ENCODE results near the gene YBEY.

The YBEY gene

DNA sequence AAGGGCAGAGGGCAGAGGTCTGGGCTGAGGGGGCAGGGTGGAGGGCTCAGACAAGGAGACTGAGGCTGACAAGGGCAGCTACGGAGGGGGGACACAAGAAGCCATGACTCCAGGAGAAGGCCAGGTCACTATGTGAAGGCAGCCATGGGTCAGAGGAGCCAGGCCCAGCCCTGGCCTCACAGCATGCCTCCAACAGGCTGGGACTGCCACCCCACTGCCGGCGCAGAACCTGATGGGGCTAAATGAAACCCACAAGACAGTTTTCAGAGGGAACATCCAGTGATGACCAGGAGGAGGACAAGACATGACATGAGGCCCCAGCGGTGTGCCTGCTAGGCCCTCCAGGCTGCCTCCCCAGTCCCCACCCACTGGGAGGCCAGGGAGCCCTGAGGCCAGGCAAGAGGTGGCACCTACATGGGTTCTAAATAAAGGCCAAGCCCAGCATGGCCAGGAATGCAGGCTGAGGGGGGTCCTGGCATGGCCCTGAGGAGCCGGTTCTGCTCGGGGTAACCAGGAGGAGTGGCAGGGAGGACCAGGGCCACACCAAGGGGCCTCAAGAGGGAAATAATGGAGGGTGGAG is 30.3 kb upstream of the YBEY start:
- peaks cover 10% of the 10 kb centered on the region for H3F3A ChIP-seq (ENCODE audit: low read depth)
- peak overlapping the region; percentile 80 for H3K9ac ChIP-seq (ENCODE audit: low read depth, low read length, poor library complexity, severe bottlenecking)
- no peaks in the 10 kb centered on the region for H3K79me2 ChIP-seq (ENCODE audit: insufficient read depth, low read length)
- no peaks in the 10 kb centered on the region for H4K20me1 ChIP-seq (ENCODE audit: insufficient read depth, low read length, poor library complexity, severe bottlenecking)
- no peaks in the 10 kb centered on the region for H3K9me3 ChIP-seq (ENCODE audit: insufficient read depth, low read depth, low read length)
- no peaks in the 10 kb centered on the region for H3K27me3 ChIP-seq (ENCODE audit: insufficient read depth, low read length, poor library complexity, severe bottlenecking)
- H3K4me3 ChIP-seq (ENCODE audit: low read length, poor library complexity, severe bottlenecking): no peak overlapping the region
- no peak overlapping the region for H2AFZ ChIP-seq (ENCODE audit: low read length)
- TF ChIP-seq, protein P1, sequence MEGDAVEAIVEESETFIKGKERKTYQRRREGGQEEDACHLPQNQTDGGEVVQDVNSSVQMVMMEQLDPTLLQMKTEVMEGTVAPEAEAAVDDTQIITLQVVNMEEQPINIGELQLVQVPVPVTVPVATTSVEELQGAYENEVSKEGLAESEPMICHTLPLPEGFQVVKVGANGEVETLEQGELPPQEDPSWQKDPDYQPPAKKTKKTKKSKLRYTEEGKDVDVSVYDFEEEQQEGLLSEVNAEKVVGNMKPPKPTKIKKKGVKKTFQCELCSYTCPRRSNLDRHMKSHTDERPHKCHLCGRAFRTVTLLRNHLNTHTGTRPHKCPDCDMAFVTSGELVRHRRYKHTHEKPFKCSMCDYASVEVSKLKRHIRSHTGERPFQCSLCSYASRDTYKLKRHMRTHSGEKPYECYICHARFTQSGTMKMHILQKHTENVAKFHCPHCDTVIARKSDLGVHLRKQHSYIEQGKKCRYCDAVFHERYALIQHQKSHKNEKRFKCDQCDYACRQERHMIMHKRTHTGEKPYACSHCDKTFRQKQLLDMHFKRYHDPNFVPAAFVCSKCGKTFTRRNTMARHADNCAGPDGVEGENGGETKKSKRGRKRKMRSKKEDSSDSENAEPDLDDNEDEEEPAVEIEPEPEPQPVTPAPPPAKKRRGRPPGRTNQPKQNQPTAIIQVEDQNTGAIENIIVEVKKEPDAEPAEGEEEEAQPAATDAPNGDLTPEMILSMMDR (conservative IDR thresholded peaks at IDR 0.05; ENCODE audit: low read length): no peak
- TF ChIP-seq EZH2phosphoT487 (IDR thresholded peaks at IDR 0.05; ENCODE audit: borderline replicate concordance): no peak
- H3K36me3 ChIP-seq (ENCODE audit: insufficient read depth, low read length): peaks cover 67% of the 10 kb centered on the region; the same call in 1 of the 2 replicates
- no peaks in the 10 kb centered on the region for H3K9me2 ChIP-seq (replicated peaks; ENCODE audit: low read depth, low read length)
- peaks cover 40% of the 10 kb centered on the region for H3K4me1 ChIP-seq (ENCODE audit: insufficient read depth, low read length, poor library complexity, severe bottlenecking)
- no peak overlapping the region for H3K4me2 ChIP-seq (ENCODE audit: low read depth, low read length, poor library complexity, severe bottlenecking)

DNA sequence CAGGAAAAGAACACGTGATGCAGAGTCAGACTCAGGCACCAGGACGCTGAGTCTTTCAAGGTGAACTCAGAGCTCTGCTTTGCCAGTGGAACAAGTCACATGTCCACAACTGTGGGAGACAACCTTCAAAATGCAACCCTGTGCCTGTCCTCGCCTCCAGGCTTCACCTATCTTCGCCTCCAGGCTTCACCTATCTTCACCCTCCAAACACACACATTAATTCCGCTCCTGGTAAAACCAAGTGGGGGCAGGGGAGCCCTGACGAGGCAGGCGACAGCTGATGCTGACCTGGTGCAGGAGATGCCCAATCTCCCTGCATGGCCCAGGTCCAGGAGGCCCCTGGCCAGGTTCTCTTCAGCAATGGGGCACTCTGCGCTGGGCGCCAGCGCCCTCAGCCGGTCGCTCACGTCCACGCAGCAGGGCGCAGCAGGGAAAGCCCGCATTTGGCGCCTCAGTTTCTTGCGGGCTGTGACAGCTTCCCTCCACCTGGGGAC is 29.6 kb upstream of the YBEY start:
- Histone ChIP-seq H4K20me1 (ENCODE audit: insufficient read depth, low read length, poor library complexity, severe bottlenecking) (no peaks in the 10 kb centered on the region), H3K9me2 (replicated peaks; ENCODE audit: low read depth, low read length) (no peaks in the 10 kb centered on the region), H3K4me2 (ENCODE audit: low read depth, low read length, poor library complexity, severe bottlenecking) (no peak overlapping the region), H3K79me2 (ENCODE audit: insufficient read depth, low read length) (no peaks in the 10 kb centered on the region), H3K4me3 (ENCODE audit: low read length, poor library complexity, severe bottlenecking) (no peak overlapping the region), H3K4me1 (ENCODE audit: insufficient read depth, low read length, poor library complexity, severe bottlenecking) (peaks cover 40% of the 10 kb centered on the region), H3K27me3 (ENCODE audit: insufficient read depth, low read length, poor library complexity, severe bottlenecking) (no peaks in the 10 kb centered on the region), H3K9ac (ENCODE audit: low read depth, low read length, poor library complexity, severe bottlenecking) (peak overlapping the region; percentile 80), H2AFZ (ENCODE audit: low read length) (no peak overlapping the region), H3K9me3 (ENCODE audit: insufficient read depth, low read depth, low read length) (no peaks in the 10 kb centered on the region), H3K36me3 (ENCODE audit: insufficient read depth, low read length) (peaks cover 63% of the 10 kb centered on the region; the same call in 1 of the 2 replicates), H3F3A (ENCODE audit: low read depth) (peaks cover 10% of the 10 kb centered on the region)
- TF ChIP-seq, protein P1 (conservative IDR thresholded peaks at IDR 0.05; ENCODE audit: low read length): no peak
- TF ChIP-seq EZH2phosphoT487 (IDR thresholded peaks at IDR 0.05; ENCODE audit: borderline replicate concordance): no peak

DNA sequence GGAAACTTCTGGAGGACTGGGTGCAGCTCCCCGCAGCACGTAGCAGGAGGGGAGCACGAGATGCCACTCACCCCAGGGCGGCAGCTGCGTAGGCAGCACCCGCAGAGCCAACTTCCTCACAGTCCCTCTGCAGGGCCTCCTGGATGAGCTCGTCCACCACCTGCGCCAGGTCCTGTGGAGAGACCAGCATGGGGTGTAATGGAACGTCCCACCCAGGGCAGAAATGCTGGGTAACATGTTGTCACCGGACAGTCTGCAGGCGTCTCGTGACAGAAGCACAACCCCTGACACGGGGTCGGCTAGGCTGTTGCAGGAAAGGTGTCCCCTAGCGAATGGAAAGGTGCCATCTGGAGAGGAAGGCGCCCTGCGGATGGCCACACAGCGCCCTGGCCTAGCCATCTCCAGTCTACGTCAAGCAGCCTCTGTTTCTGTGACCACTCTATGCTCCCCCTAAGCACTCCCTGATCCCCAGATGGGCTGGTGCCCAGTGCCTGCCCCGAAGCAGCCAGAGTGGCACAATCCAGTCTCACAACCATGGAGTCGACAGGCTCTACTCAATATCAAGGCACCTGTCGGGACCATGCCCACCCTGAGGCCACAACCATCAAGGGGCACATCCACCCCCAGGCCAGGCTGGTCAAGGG is 22.0 kb upstream of the YBEY start:
- no peak overlapping the region for H3K4me3 ChIP-seq (ENCODE audit: low read length, poor library complexity, severe bottlenecking)
- H3K9ac ChIP-seq (ENCODE audit: low read depth, low read length, poor library complexity, severe bottlenecking): no peak overlapping the region
- H3K9me3 ChIP-seq (ENCODE audit: insufficient read depth, low read depth, low read length): no peaks in the 10 kb centered on the region
- no peak for TF ChIP-seq EZH2phosphoT487 (IDR thresholded peaks at IDR 0.05; ENCODE audit: borderline replicate concordance)
- TF ChIP-seq, protein P1 (conservative IDR thresholded peaks at IDR 0.05; ENCODE audit: low read length): no peak
- H3K27me3 ChIP-seq (ENCODE audit: insufficient read depth, low read length, poor library complexity, severe bottlenecking): no peaks in the 10 kb centered on the region
- H3K9me2 ChIP-seq (replicated peaks; ENCODE audit: low read depth, low read length): no peaks in the 10 kb centered on the region
- no peaks in the 10 kb centered on the region for H3K79me2 ChIP-seq (ENCODE audit: insufficient read depth, low read length)
- H3K36me3 ChIP-seq (ENCODE audit: insufficient read depth, low read length): peaks cover 34% of the 10 kb centered on the region; the same call in 1 of the 2 replicates
- no peak overlapping the region for H2AFZ ChIP-seq (ENCODE audit: low read length)
- no peaks in the 10 kb centered on the region for H3K4me1 ChIP-seq (ENCODE audit: insufficient read depth, low read length, poor library complexity, severe bottlenecking)
- H4K20me1 ChIP-seq (ENCODE audit: insufficient read depth, low read length, poor library complexity, severe bottlenecking): no peaks in the 10 kb centered on the region
- no peak overlapping the region for H3K4me2 ChIP-seq (ENCODE audit: low read depth, low read length, poor library complexity, severe bottlenecking)
- no peaks in the 10 kb centered on the region for H3F3A ChIP-seq (ENCODE audit: low read depth)
